GM19023 (cell line): ENCODE data around the gene FBLN7.

ENCODE experiments used
- ATAC-seq: cut with Tn5 transposase; IDR thresholded peaks from one replicate; pipeline ENCODE4 v1.9.1; 2021; ENCODE audit warnings: mild to moderate bottlenecking, moderate library complexity; ENCODE audit not compliant: unreplicated experiment

The FBLN7 gene

GRCh38 chr2:112220831-112221230, 82.6 kb downstream of the FBLN7 start:
- ATAC-seq = no peak

- ATAC-seq = no peak
Measured at GRCh38 chr2:112229348-112229747, 91.2 kb downstream of the FBLN7 start.

- no peak for ATAC-seq
Measured at GRCh38 chr2:112230371-112230770, 92.2 kb downstream of the FBLN7 start.
